ENCODE measurements around the gene MC1R. TPM values are rescaled to one million over a fixed set of nuclear protein-coding genes. Genes with fewer than 3 reads are reported as not detected.

The MC1R gene
- total RNA-seq, 1 donor from 2014 or later: 7.5 TPM

GRCh38 chr16:89969741-89970410 is 51.2 kb downstream of the MC1R start:
- Mint-ChIP-seq H3K9me3 (peaks cover 12% of the 10 kb centered on the region), H3K27me3 (ENCODE audit: low read depth) (no peaks in the 10 kb centered on the region), H3K4me3 (no peak overlapping the region), H3K4me1 (peaks cover 11% of the 10 kb centered on the region), H3K36me3 (peaks cover 20% of the 10 kb centered on the region), H3K27ac (no peak overlapping the region)
- DNase-seq (ENCODE audit: low spot score in 2 of 2, unreplicated experiment in 2 of 2): no peak
- TF ChIP-seq CTCF (IDR thresholded peaks at IDR 0.05; ENCODE audit: unreplicated experiment): no peak

Other genes with a start within 250 kb of the MC1R start
- 115 to 130 TPM (median 122 TPM) in 3 replicates for gene CDK10, start 232.2 kb upstream of the MC1R start, total RNA-seq
- 7.5 to 9.5 TPM (median 8.8 TPM) in 3 replicates for gene SPATA2L, start 217.2 kb upstream of the MC1R start, total RNA-seq
- gene VPS9D1, start 198.0 kb upstream of the MC1R start, total RNA-seq: 17.1 to 18.3 TPM (median 17.5 TPM) in 3 replicates
- gene ZNF276, start 197.3 kb upstream of the MC1R start, total RNA-seq: 35.0 to 42.2 TPM (median 39.3 TPM) in 3 replicates
- 37.3 to 50.8 TPM (median 46.2 TPM) in 3 replicates for gene FANCA, start 102.2 kb upstream of the MC1R start, total RNA-seq
- 4.9 to 6.8 TPM (median 5.5 TPM) in 3 replicates for gene SPIRE2, start 90.4 kb upstream of the MC1R start, total RNA-seq
- gene TCF25, start 45.3 kb upstream of the MC1R start, total RNA-seq: 304 to 323 TPM (median 313 TPM) in 3 replicates
- gene TUBB3, start 4.5 kb downstream of the MC1R start, total RNA-seq: 24.5 to 26.4 TPM (median 24.7 TPM) in 3 replicates
- 70.9 to 74.2 TPM (median 74.1 TPM) in 3 replicates for gene DEF8, start 29.9 kb downstream of the MC1R start, total RNA-seq
- 10.2 to 11.5 TPM (median 10.7 TPM) in 3 replicates for gene DBNDD1, start 100.6 kb downstream of the MC1R start, total RNA-seq
- not detected in 3 replicates for gene PRDM7, start 158.5 kb downstream of the MC1R start, total RNA-seq